Activated CD8-positive, alpha-beta T cell treated with anti-CD3 and anti-CD28 coated beads for 36 hours (primary cell): ENCODE results near the gene LSM5. TPM values are rescaled to one million over a fixed set of nuclear protein-coding genes. Genes with fewer than 3 reads are reported as not detected.

ENCODE experiments used
- ATAC-seq: fragments of 200-7000 bp; cut with Tn5 transposase; one replicate; pipeline ENCODE4 v1.10.0; 2021; ENCODE audit warnings: mild to moderate bottlenecking, moderate library complexity
- CTCF ChIA-PET: fragments of 350-600 bp; sonication (Branson Sonifier 250); formaldehyde crosslinking; loops from one replicate; lab custom pipeline; 2021; ENCODE audit warnings: antibody characterized with exemption; lab: Charles Lee
- POLR2A ChIA-PET: fragments of 350-600 bp; sonication (Branson Sonifier 250); formaldehyde crosslinking; loops from one replicate; lab custom pipeline; 2021; ENCODE audit warnings: antibody characterized with exemption; lab: Charles Lee
- DNase-seq: peaks from one replicate; pipeline ENCODE4 v3.0.0-alpha.2; 2020
- H3K27ac Mint-ChIP-seq: one replicate; pipeline ENCODE4 v1.8.0; 2021; ENCODE audit warnings: mild to moderate bottlenecking, mixed read lengths
- H3K27me3 Mint-ChIP-seq: one replicate; pipeline ENCODE4 v1.8.0; 2021; ENCODE audit warnings: mixed read lengths
- H3K36me3 Mint-ChIP-seq: one replicate; pipeline ENCODE4 v1.8.0; 2021; ENCODE audit warnings: low read depth, mixed read lengths
- H3K4me1 Mint-ChIP-seq: one replicate; pipeline ENCODE4 v1.8.0; 2021; ENCODE audit warnings: low read depth, mixed read lengths
- H3K4me3 Mint-ChIP-seq: one replicate; pipeline ENCODE4 v1.8.0; 2021; ENCODE audit warnings: mild to moderate bottlenecking, moderate library complexity, mixed read lengths
- H3K9me3 Mint-ChIP-seq: one replicate; pipeline ENCODE4 v1.8.0; 2021; ENCODE audit warnings: mixed read lengths
- CTCF ChIP-seq: fragments of 200-600 bp; IDR thresholded peaks from one replicate; pipeline ENCODE4 v1.8.0; 2022; ENCODE audit warnings: antibody characterized with exemption, mild to moderate bottlenecking
- intact Hi-C: fragments of 100-400 bp; cut with micrococcal nuclease; formaldehyde crosslinking; loops from one replicate; pipeline ENCODE4 v1.10.0; 2022
- total RNA-seq, 2 experiments: library from RNA; stranded (reverse); gene quantifications; one replicate each; pipeline ENCODE4 v1.2.3, GENCODE V29; 2021

The LSM5 gene
- total RNA-seq, 2 experiments from 2014 or later = 122 to 124 TPM

- ATAC-seq = no peak
- ChIA-PET POLR2A (no interaction called here), CTCF (no interaction called here)
- Mint-ChIP-seq H3K27me3 (peaks cover 3% of the 10 kb centered on the region), H3K27ac (no peak overlapping the region), H3K9me3 (no peaks in the 10 kb centered on the region), H3K4me1 (no peaks in the 10 kb centered on the region), H3K36me3 (no peaks in the 10 kb centered on the region), H3K4me3 (no peak overlapping the region)
- intact Hi-C loops = no loop called here
- DNase-seq = no peak
- no peak for TF ChIP-seq CTCF
These were observed 27.2 kb downstream of the LSM5 start for GRCh38 chr7:32462977-32463376.

GRCh38 chr7:32462451-32462850 lies 27.7 kb downstream of the LSM5 start:
- Mint-ChIP-seq H3K27ac (no peak overlapping the region), H3K4me3 (no peak overlapping the region), H3K4me1 (no peaks in the 10 kb centered on the region), H3K9me3 (no peaks in the 10 kb centered on the region), H3K36me3 (no peaks in the 10 kb centered on the region), H3K27me3 (peaks cover 4% of the 10 kb centered on the region)
- TF ChIP-seq CTCF = no peak
- CTCF ChIA-PET = no interaction called here
- POLR2A ChIA-PET = no interaction called here
- intact Hi-C loops = no loop called here
- DNase-seq = no peak
- ATAC-seq = no peak

GRCh38 chr7:32461484-32461883 lies 28.7 kb downstream of the LSM5 start:
- H3K27ac Mint-ChIP-seq = no peak overlapping the region
- POLR2A ChIA-PET = no interaction called here

GRCh38 chr7:32459788-32460187 lies 30.4 kb downstream of the LSM5 start:
- no peaks in the 10 kb centered on the region for H3K36me3 Mint-ChIP-seq
- H3K9me3 Mint-ChIP-seq = no peaks in the 10 kb centered on the region
- intact Hi-C loops = no loop called here
- peaks cover 6% of the 10 kb centered on the region for H3K27me3 Mint-ChIP-seq
- ChIA-PET POLR2A (interaction anchor here (0.6 kb wide), 1 partner anchor 495 kb away, joined by 3 read pairs; no protein-coding TSS in a partner anchor), CTCF (interaction anchor here (2.1 kb wide), 1 partner anchor 20 kb away, joined by 6 read pairs; no protein-coding TSS in a partner anchor)
- H3K4me3 Mint-ChIP-seq = no peak overlapping the region
- no peak for TF ChIP-seq CTCF
- no peaks in the 10 kb centered on the region for H3K4me1 Mint-ChIP-seq
- H3K27ac Mint-ChIP-seq = no peak overlapping the region
- DNase-seq = no peak
- no peak for ATAC-seq

More at GRCh38 chr7:32461484-32461883, 28.7 kb downstream of the LSM5 start:
- intact Hi-C loops = no loop called here
- no peak overlapping the region for H3K4me3 Mint-ChIP-seq
- no peaks in the 10 kb centered on the region for H3K36me3 Mint-ChIP-seq
- H3K4me1 Mint-ChIP-seq = no peaks in the 10 kb centered on the region
- CTCF ChIA-PET = no interaction called here
- no peak for TF ChIP-seq CTCF
- H3K27me3 Mint-ChIP-seq = peaks cover 6% of the 10 kb centered on the region
- ATAC-seq (no peak), DNase-seq (no peak)
- H3K9me3 Mint-ChIP-seq = no peaks in the 10 kb centered on the region

- TF ChIP-seq CTCF = no peak
- peaks cover 15% of the 10 kb centered on the region for H3K27me3 Mint-ChIP-seq
- H3K4me1 Mint-ChIP-seq = no peaks in the 10 kb centered on the region
- no peaks in the 10 kb centered on the region for H3K36me3 Mint-ChIP-seq
- no peak for DNase-seq
- POLR2A ChIA-PET = no interaction called here
- no peak overlapping the region for H3K4me3 Mint-ChIP-seq
- no peak overlapping the region for H3K27ac Mint-ChIP-seq
- intact Hi-C loops = no loop called here
- no peak for ATAC-seq
- CTCF ChIA-PET = interaction anchor here (2.1 kb wide), 1 partner anchor 21 kb away, joined by 6 read pairs; no protein-coding TSS in a partner anchor
- H3K9me3 Mint-ChIP-seq = no peaks in the 10 kb centered on the region
These were observed 32.2 kb downstream of the LSM5 start for GRCh38 chr7:32458025-32458424.
